Psoas muscle (tissue), 8 donors: ENCODE measurements around the gene ST3GAL2. TPM values are rescaled to one million over a fixed set of nuclear protein-coding genes. Genes with fewer than 3 reads are reported as not detected.

Experiments used
- ATAC-seq, 4 donors: fragments of 200-7000 bp; cut with Tn5 transposase; one replicate each; pipeline ENCODE4 v1.9.1; 2020; ENCODE audit warnings: moderate library complexity in 3 of 4, mild to moderate bottlenecking in 2 of 4
- DNase-seq, 2 donors: peaks; one replicate each; pipeline ENCODE4 v3.0.0-alpha.2; 2020
- H3K27ac ChIP-seq: fragments of 200-600 bp; one replicate; pipeline ENCODE4 v1.8.0; 2022
- H3K27me3 ChIP-seq, 3 donors: fragments of 200-600 bp in 1 of 3; one replicate each; pipeline versions ENCODE4 v1.6.1 to v1.8.0; 2013 to 2022; ENCODE audit warnings: low read length in 2 of 3, mild to moderate bottlenecking in 2 of 3, moderate library complexity in 1 of 3; ENCODE audit not compliant: insufficient read depth in 3 of 3
- H3K36me3 ChIP-seq, 2 donors: fragments of 200-600 bp in 1 of 2; one replicate each; pipeline versions ENCODE4 v1.6.1 to v1.8.0; 2013 to 2022; ENCODE audit warnings: low read depth in 1 of 2, mild to moderate bottlenecking in 1 of 2, moderate library complexity in 1 of 2; ENCODE audit not compliant: insufficient read depth in 1 of 2
- H3K4me1 ChIP-seq: fragments of 200-600 bp; one replicate; pipeline ENCODE4 v1.8.0; 2022
- H3K4me3 ChIP-seq: fragments of 200-600 bp; one replicate; pipeline ENCODE4 v1.8.0; 2022; ENCODE audit warnings: mild to moderate bottlenecking
- H3K9me3 ChIP-seq: fragments of 200-600 bp; one replicate; pipeline ENCODE4 v1.8.0; 2022
- WGBS, 3 donors: extraction: QIAGEN DNeasy Blood & Tissue Kit; methylation state at CpG; one replicate each; pipeline versions ENCODE4 v1.1.6 to v1.1.7; 2013; 5-methylcytosine and 5-hydroxymethylcytosine counted together
- intact Hi-C, 2 donors: fragments of 100-400 bp; cut with DNase I; formaldehyde crosslinking; loops; one replicate each; pipeline versions ENCODE4 v1.11.0 to v1.14.2; 2022
- polyA plus RNA-seq, 3 donors: library from polyadenylated mRNA; stranded (reverse); fragments of 200-250 nt; gene quantifications; one replicate each; pipeline ENCODE4 v1.2.3, GENCODE V29; 2013
- total RNA-seq, 4 donors: library from RNA; stranded (reverse); fragmentation: NEBNext Ultra II Directional in 2 of 4; extraction: Animal tissue kit (Norgen Biotek cat#: 25700) in 2 of 4; gene quantifications; one replicate each; pipeline versions ENCODE4 v1.2.1 to v1.2.4, GENCODE V29; 2021 to 2023
- TF ChIP-seq, protein P1 (sequence below): fragments of 200-600 bp; IDR thresholded peaks from one replicate; pipeline ENCODE4 v1.8.0; 2022; ENCODE audit warnings: antibody characterized with exemption
- donor health status: healthy with polysubstance abuse.
- donor health status: DM: no; HTN: no; CAD: no; lungs with moderate emphysema.
- donor health status: Bipolar disorder and iron deficiency.
- donor health status: healthy.
- donor health status: DM: yes; HTN: yes; CAD: no.
- donor health status: DM: no; HTN: no; CAD: no.
- donor health status: DM: no; HTN: no; CAD: no.
- donor health status: DM: yes; HTN: yes; CAD: no.

ST3GAL2 gene
- total and polyA plus RNA-seq, 7 donors = 7.0 to 33.0 (median 19.8) TPM

DNA sequence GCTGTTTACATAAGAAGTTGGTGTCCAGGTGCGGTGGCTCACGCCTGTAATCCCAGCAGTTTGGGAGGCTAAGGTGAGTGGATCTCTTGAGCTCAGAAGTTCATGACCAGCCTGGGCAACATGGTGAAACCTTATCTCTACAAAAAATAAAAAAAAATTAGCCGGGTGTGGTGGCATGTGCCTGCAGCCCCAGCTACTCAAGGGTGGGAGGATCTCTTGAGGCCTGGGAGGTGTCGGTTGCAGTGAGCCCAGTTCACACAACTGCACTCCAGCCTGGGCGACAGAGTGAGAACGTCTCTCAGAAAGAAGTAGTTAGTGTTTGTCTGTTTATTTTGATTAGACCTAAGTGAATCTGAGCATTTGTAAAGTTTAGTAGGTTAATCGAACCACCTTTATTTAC, 79.3 kb downstream of the ST3GAL2 start:
- DNase-seq (no peak), ATAC-seq (no peak)
- H3K4me1 ChIP-seq = peaks cover 10% of the 10 kb centered on the region
- TF ChIP-seq, protein P1, sequence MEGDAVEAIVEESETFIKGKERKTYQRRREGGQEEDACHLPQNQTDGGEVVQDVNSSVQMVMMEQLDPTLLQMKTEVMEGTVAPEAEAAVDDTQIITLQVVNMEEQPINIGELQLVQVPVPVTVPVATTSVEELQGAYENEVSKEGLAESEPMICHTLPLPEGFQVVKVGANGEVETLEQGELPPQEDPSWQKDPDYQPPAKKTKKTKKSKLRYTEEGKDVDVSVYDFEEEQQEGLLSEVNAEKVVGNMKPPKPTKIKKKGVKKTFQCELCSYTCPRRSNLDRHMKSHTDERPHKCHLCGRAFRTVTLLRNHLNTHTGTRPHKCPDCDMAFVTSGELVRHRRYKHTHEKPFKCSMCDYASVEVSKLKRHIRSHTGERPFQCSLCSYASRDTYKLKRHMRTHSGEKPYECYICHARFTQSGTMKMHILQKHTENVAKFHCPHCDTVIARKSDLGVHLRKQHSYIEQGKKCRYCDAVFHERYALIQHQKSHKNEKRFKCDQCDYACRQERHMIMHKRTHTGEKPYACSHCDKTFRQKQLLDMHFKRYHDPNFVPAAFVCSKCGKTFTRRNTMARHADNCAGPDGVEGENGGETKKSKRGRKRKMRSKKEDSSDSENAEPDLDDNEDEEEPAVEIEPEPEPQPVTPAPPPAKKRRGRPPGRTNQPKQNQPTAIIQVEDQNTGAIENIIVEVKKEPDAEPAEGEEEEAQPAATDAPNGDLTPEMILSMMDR = no peak
- H3K9me3 ChIP-seq = no peaks in the 10 kb centered on the region
- intact Hi-C loops = loop anchor here in 1 of 2 donors (10.0 kb wide), 1 partner anchor 195 kb away; no protein-coding TSS in a partner anchor
- H3K4me3 ChIP-seq = no peak overlapping the region
- WGBS, 3 donors = 78 to 92% (median 79%) methylated on average over 7 of the region's 7 CpGs
- no peak overlapping the region for H3K27ac ChIP-seq
- H3K27me3 ChIP-seq = no peaks in the 10 kb centered on the region
- H3K36me3 ChIP-seq = peaks cover 12 to 100% of the 10 kb centered on the region in 2 donors

DNA sequence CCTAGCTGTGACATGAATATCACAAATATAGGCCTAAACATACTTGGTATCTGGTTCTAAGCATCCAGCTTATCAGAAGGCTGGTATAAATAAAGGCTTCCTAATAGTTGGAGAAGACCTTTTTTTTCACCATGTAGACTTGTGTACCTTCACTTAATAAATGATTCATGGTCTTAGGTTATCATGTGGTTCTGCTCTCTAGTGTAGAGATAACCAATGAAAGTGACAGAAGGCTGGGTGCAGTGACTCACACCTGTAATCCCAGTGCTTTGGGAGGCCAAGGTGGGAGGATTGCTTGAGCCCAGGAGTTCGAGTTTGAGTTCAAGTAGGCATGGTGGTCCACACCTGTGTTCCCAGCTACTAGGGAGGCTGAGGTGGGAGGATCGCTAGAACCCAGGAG, 89.1 kb downstream of the ST3GAL2 start:
- Histone ChIP-seq H3K27me3 (no peaks in the 10 kb centered on the region), H3K9me3 (no peaks in the 10 kb centered on the region), H3K4me3 (no peak overlapping the region), H3K27ac (peak overlapping the region; percentile 24), H3K4me1 (peaks cover 22% of the 10 kb centered on the region), H3K36me3 (peaks cover 10 to 60% of the 10 kb centered on the region in 2 donors)
- intact Hi-C loops = loop anchor here in 1 of 2 donors (10.0 kb wide), 1 partner anchor 205 kb away; no protein-coding TSS in a partner anchor
- WGBS, 3 donors = 90 to 97% (median 91%) methylated on average over 2 of the region's 2 CpGs
- DNase-seq (peak in 1 of 2 donors; percentile 3), ATAC-seq (no peak)
- TF ChIP-seq, protein P1 = no peak

DNA sequence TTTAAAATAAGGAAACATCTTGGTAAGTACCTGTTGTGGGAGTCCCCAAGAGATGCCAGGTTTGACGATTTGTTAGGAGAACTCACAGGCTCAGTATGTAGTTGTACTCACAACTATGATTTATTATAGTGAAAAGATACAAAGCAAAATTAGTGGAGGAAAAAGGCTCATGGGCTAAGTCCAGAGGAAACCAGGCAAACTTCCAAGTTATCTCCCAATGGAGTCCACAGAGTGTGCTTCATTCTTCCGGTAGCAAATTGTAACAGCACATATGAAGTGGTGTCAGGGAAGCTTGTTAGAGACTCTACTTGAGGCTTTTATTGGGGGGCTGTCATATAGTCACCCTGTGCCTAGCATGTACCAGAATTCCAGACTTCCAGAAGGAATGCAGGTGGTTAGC, 89.9 kb downstream of the ST3GAL2 start:
- H3K36me3 ChIP-seq = peaks cover 10 to 52% of the 10 kb centered on the region in 2 donors
- no peaks in the 10 kb centered on the region for H3K27me3 ChIP-seq
- H3K9me3 ChIP-seq = no peaks in the 10 kb centered on the region
- H3K4me1 ChIP-seq = peaks cover 22% of the 10 kb centered on the region
- DNase-seq (no peak), ATAC-seq (no peak)
- WGBS, 3 donors = 35 to 49% (median 44%) methylated on average over 2 of the region's 2 CpGs
- intact Hi-C loops = no loop called here
- TF ChIP-seq, protein P1 = no peak
- H3K4me3 ChIP-seq = no peak overlapping the region
- peak overlapping the region; percentile 41 for H3K27ac ChIP-seq

DNA sequence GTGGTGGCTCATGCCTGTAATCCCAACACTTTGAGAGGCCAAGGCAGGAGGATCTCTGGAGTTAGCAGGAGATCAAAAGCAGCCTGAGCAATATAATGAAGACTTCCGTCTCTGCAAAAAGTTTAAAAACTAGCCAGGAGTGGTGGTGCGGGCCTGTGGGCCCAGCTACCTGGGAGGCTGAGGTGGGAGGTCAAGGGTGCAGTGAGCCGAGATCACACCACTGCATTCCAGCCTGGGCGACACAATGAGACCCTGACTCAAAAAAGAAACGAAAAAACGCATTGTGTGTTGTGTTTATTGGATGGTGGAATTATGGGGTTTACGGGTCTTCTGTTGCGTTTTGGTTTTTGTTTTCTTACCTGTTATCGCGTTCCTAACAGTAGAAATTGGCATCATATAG, 93.1 kb downstream of the ST3GAL2 start:
- TF ChIP-seq, protein P1 = no peak
- WGBS, 3 donors = 85 to 90% (median 88%) methylated on average over 10 of the region's 10 CpGs
- peak overlapping the region; percentile 95 for H3K27ac ChIP-seq
- H3K36me3 ChIP-seq = peaks cover 3 to 22% of the 10 kb centered on the region in 2 donors
- ATAC-seq (no peak), DNase-seq (no peak)
- no peaks in the 10 kb centered on the region for H3K27me3 ChIP-seq
- peak overlapping the region; percentile 78 for H3K4me3 ChIP-seq
- H3K9me3 ChIP-seq = no peaks in the 10 kb centered on the region
- intact Hi-C loops = loop anchor here in 1 of 2 donors (1.0 kb wide), 1 partner anchor 47 kb away; the partner anchor contains the start of gene DDX19B
- H3K4me1 ChIP-seq = peaks cover 22% of the 10 kb centered on the region

DNA sequence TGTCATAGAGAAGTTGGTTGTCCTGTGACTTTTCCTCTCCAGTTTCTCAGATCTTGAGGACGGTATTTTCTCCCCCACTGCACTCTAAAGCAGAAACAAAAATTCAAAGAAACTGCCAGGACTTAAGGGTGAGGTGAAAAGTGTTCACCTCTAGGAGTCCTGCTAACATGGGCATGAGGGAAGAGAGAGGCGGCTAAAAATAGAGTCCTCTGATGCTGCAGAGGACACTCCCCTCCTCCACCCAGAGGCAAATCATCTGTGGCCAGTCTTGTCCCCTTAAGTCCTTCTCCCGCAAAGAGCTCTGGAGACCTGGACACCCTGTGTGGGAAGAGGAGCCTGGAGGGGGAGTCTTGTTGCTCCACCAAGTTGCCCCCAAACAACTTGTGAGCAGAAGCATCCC, 96.9 kb downstream of the ST3GAL2 start:
- intact Hi-C loops = loop anchor here in 1 of 2 donors (5.0 kb wide), 1 partner anchor 40 kb away; no protein-coding TSS in a partner anchor
- H3K4me3 ChIP-seq = no peak overlapping the region

More for the DNA sequence above, 96.9 kb downstream of the ST3GAL2 start:
- no peak for DNase-seq
- H3K36me3 ChIP-seq = peaks cover 0 to 4% of the 10 kb centered on the region in 2 donors
- H3K27ac ChIP-seq = no peak overlapping the region
- peaks cover 3% of the 10 kb centered on the region for H3K4me1 ChIP-seq
- ATAC-seq = peak in 3 of 4 donors; percentile 42 to 58 (median 55)
- no peaks in the 10 kb centered on the region for H3K27me3 ChIP-seq
- TF ChIP-seq, protein P1 = no peak
- H3K9me3 ChIP-seq = no peaks in the 10 kb centered on the region
- 49 to 54% (median 50%) methylated on average over 3 of the region's 3 CpGs for WGBS, 3 donors
